ENCODE measurements around the gene GCKR.

Gene GCKR

GRCh38 chr2:27572439-27572838 lies 75.8 kb downstream of the GCKR start:
- no peak for DNase-seq (ENCODE audit: low read depth, low spot score)

GRCh38 chr2:27572998-27573429 lies 76.4 kb downstream of the GCKR start:
- DNase-seq (ENCODE audit: low read depth, low spot score): no peak

Measured in iPS DF 19.7 (cell line).